IMR-90 (cell line): ENCODE measurements around the gene CDKN3. TPM values are rescaled to one million over a fixed set of nuclear protein-coding genes. Genes with fewer than 3 reads are reported as not detected.

Source experiments
- ATAC-seq: fragments of 200-7000 bp; cut with Tn5 transposase; 2 replicates; pipeline ENCODE4 v1.9.1; 2020; ENCODE audit warnings: low read depth, mild to moderate bottlenecking, moderate library complexity
- BruUV-seq: library from RNA; stranded (reverse); fragments of 400-500 nt; replicated peaks from 2 replicates; lab custom pipeline; 2021; lab: Mats Ljungman, UMichigan
- CTCF ChIA-PET: fragments of 300-600 bp; formaldehyde crosslinking; extraction: SDS; loops from one replicate; lab custom pipeline; 2021; ENCODE audit warnings: antibody characterized with exemption; lab: Yijun Ruan, JAX
- POLR2A ChIA-PET: fragments of 300-600 bp; sonication (Branson Sonifier 250); formaldehyde crosslinking; loops from one replicate; lab custom pipeline; 2022; ENCODE audit warnings: antibody characterized with exemption; ENCODE audit not compliant: unreplicated experiment; lab: Charles Lee
- DNase-seq: peaks from one replicate; pipeline ENCODE4 v3.0.0; 2013
- H2AFZ ChIP-seq: replicated peaks from 2 replicates; pipeline ENCODE3; 2013; ENCODE audit warnings: low read length, mild to moderate bottlenecking; ENCODE audit not compliant: poor library complexity
- H2AK5ac ChIP-seq: 2 replicates; pipeline ENCODE4 v1.6.1; 2013; ENCODE audit warnings: low read depth, low read length, inconsistent platforms
- H2AK9ac ChIP-seq: replicated peaks from 2 replicates; pipeline ENCODE3; 2013; ENCODE audit warnings: mild to moderate bottlenecking, low read depth, low read length, moderate library complexity; ENCODE audit not compliant: poor library complexity
- H2BK120ac ChIP-seq: 2 replicates; pipeline ENCODE4 v1.6.1; 2013; ENCODE audit warnings: low read depth, low read length, inconsistent platforms
- H2BK15ac ChIP-seq: 3 replicates; pipeline ENCODE4 v1.6.1; 2013; ENCODE audit warnings: low read depth, low read length, inconsistent platforms
- H2BK20ac ChIP-seq: 2 replicates; pipeline ENCODE4 v1.6.1; 2013; ENCODE audit warnings: low read depth, mild to moderate bottlenecking, inconsistent platforms, low read length, moderate library complexity
- H2BK5ac ChIP-seq: 2 replicates; pipeline ENCODE4 v1.6.1; 2013; ENCODE audit warnings: mild to moderate bottlenecking, low read depth, low read length, inconsistent platforms; ENCODE audit not compliant: poor library complexity, severe bottlenecking
- H3K14ac ChIP-seq: replicated peaks from 2 replicates; pipeline ENCODE4 v1.6.1; 2013; ENCODE audit warnings: low read depth, low read length, inconsistent platforms
- H3K18ac ChIP-seq: 2 replicates; pipeline ENCODE4 v1.6.1; 2013; ENCODE audit warnings: low read depth, low read length, control low read depth
- H3K23ac ChIP-seq: 2 replicates; pipeline ENCODE4 v1.6.1; 2013; ENCODE audit warnings: low read depth, low read length, inconsistent platforms
- H3K27ac ChIP-seq: 2 replicates; pipeline ENCODE4 v1.5.1; 2013; ENCODE audit warnings: mild to moderate bottlenecking, control low read depth, low read length; ENCODE audit not compliant: insufficient read depth
- H3K27me3 ChIP-seq: 2 replicates; pipeline ENCODE4 v1.6.1; 2013; ENCODE audit warnings: low read length; ENCODE audit not compliant: control insufficient read depth, insufficient read depth
- H3K36me3 ChIP-seq: 2 replicates; pipeline ENCODE4 v1.6.1; 2013; ENCODE audit warnings: low read length, mixed read lengths; ENCODE audit not compliant: control insufficient read depth, insufficient read depth
- H3K4ac ChIP-seq: 2 replicates; pipeline ENCODE4 v1.6.1; 2013; ENCODE audit warnings: low read depth, low read length, inconsistent platforms
- H3K4me1 ChIP-seq: 2 replicates; pipeline ENCODE4 v1.6.1; 2013; ENCODE audit warnings: low read length, mixed read lengths; ENCODE audit not compliant: control insufficient read depth, insufficient read depth
- H3K4me2 ChIP-seq: 2 replicates; pipeline ENCODE4 v1.6.1; 2013; ENCODE audit warnings: low read depth, mild to moderate bottlenecking, control low read depth, low read length, moderate library complexity
- H3K4me3 ChIP-seq: 2 replicates; pipeline ENCODE4 v1.5.1; 2013; ENCODE audit warnings: low read depth, mild to moderate bottlenecking, control low read depth, low read length, moderate library complexity; ENCODE audit not compliant: insufficient read depth
- H3K56ac ChIP-seq: 2 replicates; pipeline ENCODE4 v1.6.1; 2013; ENCODE audit warnings: low read length, inconsistent platforms; ENCODE audit not compliant: insufficient read depth; ENCODE audit errors: extremely low read depth
- H3K79me1 ChIP-seq, 2 experiments: 2 replicates each; pipeline ENCODE4 v1.6.1; 2013; ENCODE audit warnings: low read length in 2 of 2, inconsistent platforms in 1 of 2, low read depth in 1 of 2
- H3K9ac ChIP-seq: 2 replicates; pipeline ENCODE4 v1.6.1; 2013; ENCODE audit warnings: low read depth, low read length, control low read depth
- H3K9me1 ChIP-seq: 2 replicates; pipeline ENCODE4 v1.6.1; 2013; ENCODE audit warnings: low read length, inconsistent platforms; ENCODE audit not compliant: insufficient read depth
- H3K9me3 ChIP-seq: 2 replicates; pipeline ENCODE4 v1.6.1; 2013; ENCODE audit warnings: low read length; ENCODE audit not compliant: control insufficient read depth, insufficient read depth
- H4K20me1 ChIP-seq: 2 replicates; pipeline ENCODE4 v1.6.1; 2013; ENCODE audit warnings: low read length, inconsistent platforms; ENCODE audit not compliant: insufficient read depth
- H4K5ac ChIP-seq: 2 replicates; pipeline ENCODE4 v1.6.1; 2013; ENCODE audit warnings: mild to moderate bottlenecking, low read depth, low read length, control low read depth
- H4K8ac ChIP-seq, 2 experiments: 2 replicates each; pipeline ENCODE4 v1.6.1; 2013; ENCODE audit warnings: low read depth in 2 of 2, low read length in 2 of 2, control low read depth in 1 of 2, inconsistent platforms in 1 of 2
- H4K91ac ChIP-seq: 2 replicates; pipeline ENCODE4 v1.6.1; 2013; ENCODE audit warnings: low read depth, low read length, inconsistent platforms; ENCODE audit not compliant: insufficient read depth
- CEBPB ChIP-seq: IDR thresholded peaks from 2 replicates; pipeline ENCODE4 v1.6.1; 2012; ENCODE audit warnings: low read depth, low read length, improper control_type of control experiment
- MAFK ChIP-seq: IDR thresholded peaks from 2 replicates; pipeline ENCODE4 v1.6.1; 2012; ENCODE audit warnings: low read depth, low read length, improper control_type of control experiment
- MXI1 ChIP-seq: IDR thresholded peaks from 2 replicates; pipeline ENCODE4 v1.6.1; 2012; ENCODE audit warnings: low read depth, mild to moderate bottlenecking, low read length, moderate library complexity, borderline replicate concordance
- RFX5 ChIP-seq: IDR thresholded peaks from 2 replicates; pipeline ENCODE4 v1.8.0; 2012; ENCODE audit warnings: low read depth, mild to moderate bottlenecking, low read length, moderate library complexity
- WGBS, 2 experiments: methylation state at CpG; one replicate each; pipeline versions ENCODE4 v1.1.5 to v1.1.7; 2013; ENCODE audit warnings: missing lambda C conversion rate in 2 of 2; ENCODE audit not compliant: insufficient read length in 1 of 2; ENCODE audit errors: extremely low coverage in 2 of 2; 5-methylcytosine and 5-hydroxymethylcytosine counted together
- dilution Hi-C: fragments of 300-500 bp; cut with HindIII; formaldehyde crosslinking; loops from one replicate; pipeline ENCODE4 v1.14.3; 2018; ENCODE audit warnings: low sequenced_read_pairs; ENCODE audit not compliant: unreplicated experiment
- in situ Hi-C: fragments of 300-500 bp; cut with MboI; formaldehyde crosslinking; loops from 3 replicates; pipeline ENCODE4 v1.14.3; 2019; ENCODE audit warnings: low sequenced_read_pairs, inconsistent platforms, mixed read lengths
- intact Hi-C: fragments of 100-400 bp; cut with micrococcal nuclease; formaldehyde crosslinking; loops from 2 replicates; pipeline ENCODE4 v1.10.0; 2022
- polyA plus RNA-seq, 3 experiments: library from polyadenylated mRNA; depleted of rRNA; stranded (reverse); fragments of >200 nt; gene quantifications; 2 replicates each; pipeline ENCODE4 v1.2.3, GENCODE V29; 2012; ENCODE audit warnings: low replicate concordance in 1 of 3
- total RNA-seq: library from RNA; depleted of rRNA; stranded (reverse); fragments of >200 nt; gene quantifications from 2 replicates; pipeline ENCODE4 v1.2.3, GENCODE V29; 2012
- TF ChIP-seq, protein P1 (sequence below): conservative IDR thresholded peaks from 2 replicates; pipeline ENCODE4 v1.5.1; 2012; ENCODE audit warnings: mild to moderate bottlenecking, low read depth, low read length, improper control_type of control experiment

The CDKN3 gene
- total and polyA plus RNA-seq, 2 of the 4 experiments (the other 2 are of a cell fraction) = 38.9 to 48.9 TPM

DNA sequence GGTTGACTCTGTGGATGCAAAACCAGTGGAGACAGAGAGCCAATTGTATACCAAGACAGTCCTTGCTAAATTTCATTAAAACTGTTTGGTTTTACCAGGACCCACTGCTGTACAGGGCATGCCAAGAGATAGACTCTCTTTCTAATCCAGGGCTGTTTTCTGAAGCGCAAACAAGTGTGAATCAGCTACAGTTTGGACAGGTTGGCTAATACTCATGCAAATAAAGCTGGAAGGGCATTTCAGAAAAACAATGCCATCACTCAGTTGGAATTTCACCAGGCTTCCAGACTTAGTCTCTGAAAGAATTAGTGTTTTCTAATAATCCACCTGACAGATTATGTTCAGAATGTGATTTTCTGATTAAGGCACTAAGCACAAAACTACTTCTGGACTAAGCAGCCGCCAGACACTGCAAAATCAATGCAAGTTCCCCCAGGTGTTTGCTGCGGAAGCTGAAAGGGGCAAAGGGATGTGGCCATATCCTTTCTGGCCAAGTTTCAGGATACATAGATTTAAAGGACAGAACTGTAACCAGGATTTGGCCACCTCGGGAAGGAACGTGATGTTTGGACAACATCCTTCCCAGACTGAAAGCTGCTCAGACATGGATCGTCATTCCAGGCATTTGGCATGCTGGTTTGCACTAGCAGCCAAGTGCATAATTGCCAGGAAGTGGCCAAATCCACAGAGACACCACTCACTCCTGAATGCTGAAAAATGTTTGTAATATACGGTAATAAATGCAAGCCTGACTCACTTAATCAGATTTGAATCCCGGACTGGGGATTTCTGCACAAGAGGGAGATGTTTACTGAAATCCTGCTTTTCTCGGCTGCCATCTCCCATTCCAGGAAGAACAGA lies 32.0 kb upstream of the CDKN3 start:
- no peaks in the 10 kb centered on the region for H3K36me3 ChIP-seq
- no peak overlapping the region for H4K91ac ChIP-seq
- peaks cover 5% of the 10 kb centered on the region for H3K27me3 ChIP-seq
- DNase-seq (peak; percentile 37), ATAC-seq (peak; percentile 22)
- no TSS peak for BruUV-seq
- no peak overlapping the region for H2BK15ac ChIP-seq
- H4K8ac ChIP-seq = peak overlapping the region in 1 of 2 experiments; percentile 11; a peak in 1 of 4 replicates
- peaks cover 7% of the 10 kb centered on the region; the same call in 1 of the 2 replicates for H3K4me1 ChIP-seq
- H3K27ac ChIP-seq = no peak overlapping the region
- H2AK9ac ChIP-seq = no peak overlapping the region
- no peak overlapping the region for H3K23ac ChIP-seq
- no peaks in the 10 kb centered on the region for H3K79me1 ChIP-seq
- H3K4ac ChIP-seq = no peak overlapping the region
- H2AK5ac ChIP-seq = no peak overlapping the region
- H3K9ac ChIP-seq = no peak overlapping the region
- no peak overlapping the region for H3K18ac ChIP-seq
- in situ Hi-C loops = no loop called here
- CTCF ChIA-PET = no interaction called here
- H2AFZ ChIP-seq = peak overlapping the region; percentile 44
- no peak overlapping the region for H2BK120ac ChIP-seq
- no peak overlapping the region for H2BK5ac ChIP-seq
- POLR2A ChIA-PET = no interaction called here
- H4K5ac ChIP-seq = no peak overlapping the region
- H3K4me3 ChIP-seq = no peak overlapping the region
- peak overlapping the region; percentile 2; the same call in 1 of the 2 replicates for H3K14ac ChIP-seq
- H3K4me2 ChIP-seq = peak overlapping the region; percentile 7
- no peaks in the 10 kb centered on the region for H4K20me1 ChIP-seq
- dilution Hi-C loops = no loop called here
- TF ChIP-seq, protein P1, sequence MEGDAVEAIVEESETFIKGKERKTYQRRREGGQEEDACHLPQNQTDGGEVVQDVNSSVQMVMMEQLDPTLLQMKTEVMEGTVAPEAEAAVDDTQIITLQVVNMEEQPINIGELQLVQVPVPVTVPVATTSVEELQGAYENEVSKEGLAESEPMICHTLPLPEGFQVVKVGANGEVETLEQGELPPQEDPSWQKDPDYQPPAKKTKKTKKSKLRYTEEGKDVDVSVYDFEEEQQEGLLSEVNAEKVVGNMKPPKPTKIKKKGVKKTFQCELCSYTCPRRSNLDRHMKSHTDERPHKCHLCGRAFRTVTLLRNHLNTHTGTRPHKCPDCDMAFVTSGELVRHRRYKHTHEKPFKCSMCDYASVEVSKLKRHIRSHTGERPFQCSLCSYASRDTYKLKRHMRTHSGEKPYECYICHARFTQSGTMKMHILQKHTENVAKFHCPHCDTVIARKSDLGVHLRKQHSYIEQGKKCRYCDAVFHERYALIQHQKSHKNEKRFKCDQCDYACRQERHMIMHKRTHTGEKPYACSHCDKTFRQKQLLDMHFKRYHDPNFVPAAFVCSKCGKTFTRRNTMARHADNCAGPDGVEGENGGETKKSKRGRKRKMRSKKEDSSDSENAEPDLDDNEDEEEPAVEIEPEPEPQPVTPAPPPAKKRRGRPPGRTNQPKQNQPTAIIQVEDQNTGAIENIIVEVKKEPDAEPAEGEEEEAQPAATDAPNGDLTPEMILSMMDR = no peak
- no peak for TF ChIP-seq MAFK
- TF ChIP-seq RFX5 = no peak
- no peak for TF ChIP-seq CEBPB
- TF ChIP-seq MXI1 = no peak
- 83% methylated on average over 1 of the region's 9 CpGs; no CpG with 5 or more reads in 1 of the 2 experiments for WGBS, 2 experiments
- no peak overlapping the region for H3K56ac ChIP-seq
- no peaks in the 10 kb centered on the region; the same call in 1 of the 2 replicates for H3K9me1 ChIP-seq
- no peak overlapping the region for H2BK20ac ChIP-seq
- no peaks in the 10 kb centered on the region; the same call in 1 of the 2 replicates for H3K9me3 ChIP-seq
- intact Hi-C loops = loop anchor here (5.0 kb wide), 4 partner anchors 78 to 443 kb away; partner anchors contain the start of genes CNIH1 and SAMD4A
